Frontal cortex (tissue), 4 donors: ENCODE data around the gene GRPEL2. TPM values are rescaled to one million over a fixed set of nuclear protein-coding genes. Genes with fewer than 3 reads are reported as not detected.

Source experiments
- DNase-seq, 2 donors: peaks; one replicate each; pipeline ENCODE4 v3.0.0; 2012; ENCODE audit warnings: low spot score in 2 of 2
- FAIRE-seq: peaks from 2 replicates; lab custom pipeline; 2012; peaks lifted over from hg19 to GRCh38; lab: Jason Lieb, UNC
- total RNA-seq: library from RNA; depleted of rRNA; stranded (reverse); fragments of >200 nt; gene quantifications from one replicate; pipeline ENCODE4 v1.2.3, GENCODE V29; 2014
- donor health status: control.
- donor health status: control.
- donor health status: control.

Gene GRPEL2
- total RNA-seq, 1 donor from 2014 or later = 64.4 TPM

- FAIRE-seq = peak; percentile 86
- peak; percentile 33 to 67 for DNase-seq
These were observed 27.8 kb upstream of the GRPEL2 start for GRCh38 chr5:149317281-149318048.

GRCh38 chr5:149319174-149319573 lies 26.1 kb upstream of the GRPEL2 start:
- DNase-seq = no peak
- FAIRE-seq = no peak

GRCh38 chr5:149320791-149321330 lies 24.4 kb upstream of the GRPEL2 start:
- DNase-seq (peak in 1 of 2 donors; percentile 32), FAIRE-seq (no peak)

GRCh38 chr5:149322518-149322917 lies 22.8 kb upstream of the GRPEL2 start:
- FAIRE-seq (no peak), DNase-seq (no peak)

GRCh38 chr5:149323210-149323609 lies 22.1 kb upstream of the GRPEL2 start:
- no peak for DNase-seq
- no peak for FAIRE-seq

GRCh38 chr5:149323621-149324205 lies 21.6 kb upstream of the GRPEL2 start:
- DNase-seq (no peak), FAIRE-seq (no peak)

- FAIRE-seq = no peak
- DNase-seq = no peak
These were observed 20.7 kb upstream of the GRPEL2 start for GRCh38 chr5:149324641-149325040.

- DNase-seq = no peak
- no peak for FAIRE-seq
These were observed 20.0 kb upstream of the GRPEL2 start for GRCh38 chr5:149325166-149325735.

- no peak for DNase-seq
- no peak for FAIRE-seq
These were observed 19.4 kb upstream of the GRPEL2 start for GRCh38 chr5:149325894-149326293.

- DNase-seq (no peak), FAIRE-seq (no peak)
These were observed 18.7 kb upstream of the GRPEL2 start for GRCh38 chr5:149326611-149327010.

GRCh38 chr5:149328177-149328576 lies 17.1 kb upstream of the GRPEL2 start:
- DNase-seq (no peak), FAIRE-seq (no peak)

GRCh38 chr5:149333711-149334443 lies 11.4 kb upstream of the GRPEL2 start:
- no peak for FAIRE-seq

GRCh38 chr5:149337736-149338135 lies 7.6 kb upstream of the GRPEL2 start:
- no peak for DNase-seq
- FAIRE-seq = no peak

More at GRCh38 chr5:149333711-149334443, 11.4 kb upstream of the GRPEL2 start:
- no peak for DNase-seq

- FAIRE-seq = no peak
- DNase-seq = no peak
These were observed 6.9 kb upstream of the GRPEL2 start for GRCh38 chr5:149338364-149338763.

- no peak for DNase-seq
- FAIRE-seq = no peak
These were observed 4.4 kb upstream of the GRPEL2 start for GRCh38 chr5:149340920-149341319.

- FAIRE-seq (no peak), DNase-seq (no peak)
These were observed 3.4 kb upstream of the GRPEL2 start for GRCh38 chr5:149341876-149342275.

GRCh38 chr5:149344151-149344550 lies 1.1 kb upstream of the GRPEL2 start:
- FAIRE-seq = no peak
- DNase-seq = no peak

- no peak for DNase-seq
- no peak for FAIRE-seq
These were observed 558 bp downstream of the GRPEL2 start for GRCh38 chr5:149345892-149346222.

GRCh38 chr5:149348518-149348917 lies 3.2 kb downstream of the GRPEL2 start:
- FAIRE-seq (no peak), DNase-seq (no peak)

- DNase-seq = no peak
- FAIRE-seq = no peak
These were observed 4.1 kb downstream of the GRPEL2 start for GRCh38 chr5:149349382-149349781.
